AML-193 (cell line): ENCODE data around the gene COL23A1.

Experiments used
- DNase-seq, 2 experiments: peaks; one replicate each; lab custom pipeline; 2025; lab: John Stamatoyannopoulos, UW

COL23A1 gene

GRCh38 chr5:178283520-178283919 lies 306.7 kb downstream of the COL23A1 start:
- no peak for DNase-seq

DNA sequence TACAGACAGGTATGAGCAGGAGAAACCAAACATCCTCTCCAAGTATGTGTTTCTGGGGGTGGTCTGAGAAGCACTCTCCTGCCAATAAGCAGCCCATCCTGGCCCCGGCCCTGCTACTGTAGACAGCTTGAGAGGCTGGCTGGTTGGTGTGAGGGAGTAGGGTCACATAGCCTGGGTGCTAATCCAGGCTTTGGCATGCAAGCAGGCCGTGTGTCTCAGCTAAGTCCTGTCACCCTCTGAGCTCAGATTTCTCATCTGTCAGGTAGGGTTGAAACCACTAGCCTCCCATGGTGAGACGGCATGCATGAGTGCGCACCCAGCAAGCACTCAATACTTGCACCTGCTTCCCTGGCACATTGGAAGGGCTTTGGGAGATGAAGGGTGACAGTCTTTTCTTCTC lies 307.8 kb downstream of the COL23A1 start:
- no peak for DNase-seq

DNA sequence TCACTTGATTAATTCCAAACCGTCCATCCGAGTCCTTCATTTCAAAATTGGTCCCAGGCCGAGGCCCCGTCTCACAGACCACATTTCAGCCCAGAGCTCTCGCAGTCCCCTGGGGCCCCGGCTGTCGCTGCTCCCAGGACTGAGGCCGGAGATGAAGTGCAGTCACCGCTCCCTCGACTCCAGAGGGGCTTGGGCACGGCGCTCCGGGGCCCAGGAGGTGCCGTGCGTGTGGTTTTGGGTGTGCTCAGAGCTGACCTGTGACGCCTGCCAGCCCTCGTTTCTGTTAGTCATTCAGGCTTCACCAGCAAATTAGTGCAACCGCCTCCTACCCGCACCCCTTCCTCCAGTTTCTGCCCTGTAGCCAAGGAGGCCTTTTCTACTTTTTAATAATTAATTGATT lies 308.9 kb downstream of the COL23A1 start:
- DNase-seq: no peak

DNA sequence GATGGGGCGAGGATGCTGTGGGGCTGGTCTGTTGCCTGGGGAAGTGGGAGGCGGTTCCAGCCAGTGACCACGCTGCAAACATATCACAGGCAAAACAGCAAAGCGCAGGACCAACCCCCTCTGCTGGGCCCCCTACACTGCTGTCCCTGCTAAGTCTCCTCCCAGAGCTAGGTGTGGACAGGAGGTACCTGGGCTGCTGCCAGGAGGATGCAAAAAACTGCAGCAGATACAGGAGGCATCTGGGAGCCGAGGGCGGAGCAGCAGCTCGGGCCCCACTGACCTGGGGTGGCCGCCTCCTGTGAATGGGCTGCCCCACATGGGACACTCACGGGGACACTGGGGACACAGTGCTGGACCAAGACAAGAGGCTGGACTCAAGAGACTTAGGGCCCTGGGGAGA lies 309.6 kb downstream of the COL23A1 start:
- DNase-seq: no peak

- peak; percentile 60 to 62 for DNase-seq
Observed at GRCh38 chr5:178279723-178280438, 310.3 kb downstream of the COL23A1 start.

DNA sequence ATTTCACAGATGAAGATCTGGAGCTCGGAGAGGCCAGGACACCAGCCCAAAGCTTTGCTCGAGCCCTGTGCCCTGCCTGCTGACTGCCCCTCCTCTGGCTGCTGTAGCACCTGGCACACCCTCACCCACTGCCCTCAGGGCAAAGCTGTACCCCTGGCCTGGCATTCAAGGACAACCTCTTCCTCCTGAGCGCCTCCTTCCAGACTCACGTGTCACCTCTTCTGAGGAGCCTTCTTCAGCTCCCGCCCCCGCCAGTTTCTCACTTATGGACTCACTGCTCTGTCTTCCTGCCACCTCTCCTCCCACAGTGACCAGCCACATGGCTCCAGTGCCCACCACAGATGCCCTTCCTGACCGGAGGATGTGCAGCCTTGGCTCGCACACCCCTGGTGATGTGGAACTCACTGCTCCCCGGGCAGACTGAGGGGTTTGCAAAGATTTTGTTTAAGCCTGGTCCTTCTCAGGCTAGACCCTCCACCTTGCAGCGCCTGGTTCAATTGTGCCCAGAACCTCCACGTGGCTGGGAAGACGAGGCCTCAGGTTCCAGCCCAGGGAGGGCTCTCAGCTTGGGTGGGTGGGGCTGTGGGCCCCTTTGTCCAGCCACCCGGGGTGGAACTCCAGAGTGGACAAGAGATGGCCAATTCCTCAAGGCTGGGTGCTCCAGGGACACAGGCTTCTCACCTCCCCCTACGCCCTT lies 311.0 kb downstream of the COL23A1 start:
- no peak for DNase-seq

DNA sequence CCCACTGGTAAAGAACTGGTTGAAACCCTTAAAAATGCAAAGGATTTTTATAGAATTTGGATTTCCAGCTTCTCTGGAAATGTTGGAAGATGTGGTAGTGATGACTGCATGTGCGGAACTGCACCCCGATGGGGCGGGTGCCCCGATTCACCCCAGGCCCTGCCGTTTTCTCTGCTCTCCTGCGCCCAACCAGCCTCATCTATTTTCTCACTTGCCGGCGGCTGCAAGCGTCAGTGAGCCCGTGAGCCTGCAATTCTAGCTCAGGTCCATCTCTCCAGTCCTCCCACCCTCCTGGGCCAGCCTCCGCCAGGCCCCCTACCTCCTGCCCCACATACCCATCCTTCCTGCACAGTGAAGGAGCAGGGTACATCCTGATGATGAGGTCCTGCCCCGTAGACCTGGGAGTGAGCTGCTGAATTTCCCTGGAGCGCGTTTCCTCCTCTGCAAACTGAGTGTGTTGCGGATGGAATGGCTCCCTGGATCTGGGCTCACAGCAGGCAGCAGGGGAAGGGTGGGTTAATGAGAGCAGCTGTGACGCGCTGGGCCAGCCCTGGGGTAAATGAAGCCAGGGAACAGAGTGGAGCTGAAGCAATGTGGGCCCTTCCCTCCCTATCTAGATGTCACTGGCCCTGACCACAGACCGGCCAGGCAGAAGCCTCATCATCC lies 311.7 kb downstream of the COL23A1 start:
- DNase-seq: no peak

GRCh38 chr5:178277866-178278265 lies 312.3 kb downstream of the COL23A1 start:
- DNase-seq: no peak

DNA sequence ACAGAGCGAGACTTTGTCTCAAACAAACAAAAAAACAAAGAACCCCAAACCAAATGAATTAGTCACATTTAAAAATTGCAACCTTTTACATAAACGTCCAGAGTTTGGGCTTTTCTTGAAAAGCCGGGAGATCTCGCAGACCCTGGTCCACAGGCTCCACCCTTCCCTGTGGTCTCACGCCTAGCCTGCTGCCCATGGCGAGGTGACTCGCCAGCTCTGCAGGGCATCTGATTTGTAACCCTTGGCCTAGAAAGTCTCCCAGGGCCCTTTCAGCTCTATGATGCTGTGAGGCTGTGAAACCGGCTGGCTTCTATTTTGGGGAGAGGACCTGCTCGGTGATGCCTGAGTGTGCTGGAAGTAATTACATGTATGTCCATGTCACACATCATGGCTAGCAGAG lies 312.8 kb downstream of the COL23A1 start:
- DNase-seq: no peak

DNA sequence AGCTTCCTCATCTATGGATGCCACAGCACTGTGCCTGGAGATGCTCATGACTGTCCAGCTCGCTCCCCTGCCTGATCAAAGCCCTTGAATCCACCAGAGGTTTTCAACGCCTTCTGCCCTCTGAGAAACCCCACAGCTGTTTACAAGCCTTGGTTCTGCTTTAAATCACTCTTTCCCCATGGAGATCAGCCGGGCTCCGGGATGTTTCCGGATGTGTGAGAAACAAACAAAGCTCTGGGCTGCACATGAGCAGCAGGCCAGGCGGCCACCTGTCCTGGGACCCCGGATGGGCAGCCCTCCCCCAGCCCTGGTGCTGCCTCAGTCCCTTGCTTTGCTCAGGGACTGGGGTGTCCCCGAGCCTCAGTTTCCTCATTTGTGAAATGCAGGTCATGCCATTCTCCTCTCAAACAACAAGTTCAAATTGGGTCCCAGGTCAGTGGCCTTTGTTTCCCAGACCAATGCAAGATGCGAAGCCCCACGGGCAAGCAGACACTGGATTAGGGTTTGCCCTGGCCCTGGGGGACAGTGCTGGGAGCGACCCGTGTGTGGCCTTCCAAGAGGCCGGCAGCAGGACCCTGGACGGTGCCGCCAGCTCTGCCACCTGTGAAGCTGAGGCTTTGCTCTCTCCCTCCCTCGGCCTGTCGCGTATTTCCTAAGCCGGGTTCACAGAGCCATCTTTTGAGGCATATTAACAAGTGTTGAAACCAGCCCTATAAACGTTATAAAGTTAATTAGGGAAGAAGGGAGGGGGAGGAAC lies 315.2 kb downstream of the COL23A1 start:
- no peak for DNase-seq

GRCh38 chr5:178273665-178274541 lies 316.3 kb downstream of the COL23A1 start:
- DNase-seq: no peak

DNA sequence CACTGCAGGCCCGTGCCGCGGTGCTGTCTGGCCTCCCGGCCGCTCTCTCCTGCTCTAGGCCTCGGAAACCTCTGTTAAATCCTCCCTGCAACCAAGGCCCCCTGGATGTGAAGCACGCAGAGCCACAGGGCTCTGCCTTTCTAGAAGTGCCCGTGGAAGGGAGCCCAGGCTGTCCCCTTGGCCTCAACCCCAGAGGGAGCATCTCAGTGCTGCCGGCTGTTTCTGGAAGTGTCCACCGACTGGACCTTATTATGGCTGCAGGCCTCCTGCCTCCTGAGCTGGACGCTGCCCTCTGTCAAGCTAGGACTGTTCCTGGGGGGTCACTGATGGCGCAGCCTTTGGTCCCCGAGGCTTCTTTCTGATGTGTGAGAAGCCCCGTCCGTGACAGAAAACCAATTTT lies 317.2 kb downstream of the COL23A1 start:
- DNase-seq: no peak

DNA sequence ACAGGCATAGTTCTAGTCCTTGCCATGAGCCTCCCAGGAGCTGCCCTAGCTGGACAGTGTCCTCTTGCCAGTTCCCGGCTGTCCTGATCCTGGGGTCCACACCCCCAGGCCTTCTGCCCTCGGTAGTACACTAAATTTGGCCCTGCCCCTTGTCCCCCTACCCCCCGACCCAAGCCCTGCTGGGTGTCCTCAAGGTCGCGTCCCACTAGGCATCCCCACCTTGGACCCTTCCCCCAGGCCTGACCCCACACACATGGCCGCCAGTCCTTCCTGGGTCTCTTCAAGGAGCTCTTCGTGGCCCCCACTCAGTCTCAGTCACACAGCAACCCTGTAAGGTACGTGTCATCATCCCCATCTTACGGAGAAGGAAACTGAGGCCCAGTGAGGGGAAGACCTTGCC lies 317.6 kb downstream of the COL23A1 start:
- DNase-seq: no peak

DNA sequence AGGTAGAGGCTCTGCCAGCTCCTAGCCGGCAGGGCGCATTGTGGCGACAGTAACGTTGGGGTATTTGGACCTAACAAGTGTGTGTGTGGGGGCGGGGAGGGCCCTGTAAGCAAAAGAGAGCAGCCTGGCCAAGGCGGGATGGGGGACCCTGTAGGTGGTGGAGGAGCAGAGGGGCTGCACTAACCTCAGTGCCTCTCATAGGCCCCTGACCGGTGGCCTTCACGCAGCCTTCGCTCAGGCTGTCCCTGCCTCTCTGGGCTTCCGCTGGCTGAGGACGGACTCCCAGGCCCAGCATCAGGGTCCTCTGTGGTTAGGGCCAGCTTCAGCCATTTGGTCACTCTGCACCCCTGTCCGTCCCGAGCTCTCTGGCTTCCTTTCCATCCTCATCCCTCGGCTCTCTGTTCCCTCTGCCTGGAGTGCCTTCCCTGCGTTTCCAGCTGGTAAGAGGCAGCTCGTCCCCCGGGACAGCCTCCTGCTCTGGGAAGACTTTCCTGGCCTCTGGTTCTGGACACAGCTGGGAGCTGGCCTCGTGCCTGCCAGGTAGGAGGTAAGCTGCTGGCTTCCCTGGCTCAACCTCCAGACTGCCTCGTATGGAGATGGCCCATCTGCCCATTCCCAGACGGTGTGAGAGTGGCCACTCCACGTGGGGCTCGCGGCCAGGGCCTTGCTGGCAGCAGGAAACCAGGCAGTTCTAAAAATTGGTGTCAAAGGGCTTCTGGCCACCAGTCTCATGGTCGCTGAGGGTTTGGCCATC lies 318.3 kb downstream of the COL23A1 start:
- DNase-seq: no peak

GRCh38 chr5:178271231-178271630 lies 319.0 kb downstream of the COL23A1 start:
- no peak for DNase-seq

DNA sequence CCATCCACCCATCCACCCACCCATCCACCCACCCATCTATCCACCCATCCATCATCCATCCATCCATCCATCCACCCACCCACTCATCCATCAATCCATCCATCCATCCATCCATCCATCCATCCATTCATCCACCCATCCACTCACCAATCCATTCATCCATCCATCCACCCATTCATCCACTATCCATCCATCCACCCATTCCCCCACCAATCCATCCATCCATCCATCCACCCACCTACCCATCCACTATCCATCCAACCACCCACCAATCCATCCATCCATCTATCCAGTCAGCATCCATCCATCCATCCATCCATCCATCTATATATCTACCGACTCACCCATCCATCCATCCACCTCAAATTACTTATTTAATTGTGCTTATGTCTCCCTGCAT lies 320.7 kb downstream of the COL23A1 start:
- DNase-seq: no peak

GRCh38 chr5:178267876-178268275 lies 322.3 kb downstream of the COL23A1 start:
- DNase-seq: no peak

GRCh38 chr5:178267245-178267644 lies 322.9 kb downstream of the COL23A1 start:
- no peak for DNase-seq

DNA sequence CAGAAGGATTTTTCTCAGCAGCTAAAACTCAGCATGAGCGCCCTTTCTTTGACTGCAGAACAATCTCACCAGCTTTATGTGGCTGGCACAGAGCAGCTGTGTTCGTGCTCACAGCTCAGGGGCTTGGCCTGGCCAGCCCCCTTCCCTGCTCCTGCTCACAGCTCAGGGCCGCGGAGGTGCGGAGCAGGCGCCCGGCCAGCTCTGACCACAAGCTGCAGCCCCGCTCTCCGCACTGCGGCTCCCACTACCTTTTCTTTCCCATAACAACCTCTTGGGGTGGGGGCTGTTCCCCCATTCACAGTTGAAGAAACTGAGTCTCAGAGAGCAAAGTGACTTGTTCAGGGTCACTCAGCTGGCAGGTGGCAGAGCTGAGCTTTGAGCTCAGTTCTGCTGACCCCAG lies 323.6 kb downstream of the COL23A1 start:
- no peak for DNase-seq

DNA sequence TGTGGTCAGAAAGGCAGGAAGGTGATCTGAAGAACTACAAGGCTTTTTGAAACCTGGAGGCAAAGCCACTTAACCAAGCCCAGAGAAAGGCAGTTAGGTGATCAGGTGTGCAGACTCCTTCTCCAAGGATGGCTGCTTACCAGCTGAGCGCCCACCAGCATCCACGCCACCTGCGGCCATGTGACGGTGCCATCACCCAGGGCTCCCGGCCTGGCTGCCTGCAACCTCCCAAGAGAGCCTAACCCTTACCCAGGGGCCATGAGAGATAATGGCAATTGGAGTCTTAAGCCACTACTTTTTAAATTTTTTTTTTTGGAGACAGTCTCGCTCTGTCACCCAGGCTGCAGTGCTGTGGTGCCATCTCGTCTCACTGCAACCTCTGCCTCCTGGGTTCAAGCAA lies 324.4 kb downstream of the COL23A1 start:
- DNase-seq: no peak

DNA sequence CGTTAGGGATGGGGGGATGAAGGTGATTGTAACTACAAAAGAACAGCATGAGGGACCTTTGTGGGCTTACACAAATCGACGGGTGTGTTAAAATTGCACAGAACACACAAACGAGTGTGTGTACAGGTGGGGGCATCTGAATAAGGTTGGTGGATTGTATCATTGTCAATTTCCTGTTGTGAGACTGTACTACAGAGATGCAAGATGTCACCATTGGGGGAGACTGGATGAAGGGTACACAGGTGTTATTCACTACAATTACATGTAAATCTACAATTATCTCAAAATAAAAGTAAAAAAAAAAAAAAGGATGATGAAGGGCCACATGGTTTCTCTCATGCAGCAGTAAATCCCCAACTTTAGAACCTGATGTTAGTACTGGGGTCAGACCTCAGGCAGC lies 326.1 kb downstream of the COL23A1 start:
- no peak for DNase-seq
